WTC11 (cell line): ENCODE data around the gene GSTM4.
"Not testable (repeated sequence)": the region's sequence is repeated elsewhere in the genome, so short reads cannot be mapped to it uniquely, and the experiment has no call there.

Source experiments
- CREM ChIP-seq: sonication (generic); formaldehyde crosslinking; IDR thresholded peaks from 2 replicates; pipeline ENCODE4 v1.8.1; 2022; ENCODE audit warnings: mild to moderate bottlenecking, missing genetic modification reagents, moderate library complexity
- NFE2L1 ChIP-seq: sonication (generic); formaldehyde crosslinking; IDR thresholded peaks from 2 replicates; pipeline ENCODE4 v1.8.1; 2023; ENCODE audit warnings: missing genetic modification reagents
- RELA ChIP-seq: sonication (generic); formaldehyde crosslinking; IDR thresholded peaks from 2 replicates; pipeline ENCODE4 v1.8.1; 2022; ENCODE audit warnings: missing genetic modification reagents, mild to moderate bottlenecking, borderline replicate concordance
- TEAD1 ChIP-seq: sonication (generic); formaldehyde crosslinking; IDR thresholded peaks from 2 replicates; pipeline ENCODE4 v1.8.0; 2022; ENCODE audit warnings: mild to moderate bottlenecking, missing genetic modification reagents
- TF ChIP-seq, protein P1 (sequence below): sonication (generic); formaldehyde crosslinking; IDR thresholded peaks from 2 replicates; pipeline ENCODE4 v1.8.1; 2023; ENCODE audit warnings: mild to moderate bottlenecking, missing genetic modification reagents, moderate library complexity
- TF ChIP-seq, protein P2 (sequence below): sonication (generic); formaldehyde crosslinking; IDR thresholded peaks from 2 replicates; pipeline ENCODE4 v1.8.1; 2023; ENCODE audit warnings: mild to moderate bottlenecking, moderate library complexity, missing genetic modification reagents
- TF ChIP-seq, protein P3 (sequence below): fragments of 200-600 bp; IDR thresholded peaks from 2 replicates; pipeline ENCODE4 v1.8.0; 2022; ENCODE audit warnings: antibody characterized with exemption
- TF ChIP-seq, protein P4 (sequence below): sonication (generic); formaldehyde crosslinking; conservative IDR thresholded peaks from 2 replicates; pipeline ENCODE4 v1.8.1; 2022; ENCODE audit warnings: mild to moderate bottlenecking, missing genetic modification reagents
- TF ChIP-seq, protein P5 (sequence below): sonication (generic); formaldehyde crosslinking; IDR thresholded peaks from 2 replicates; pipeline ENCODE4 v1.8.0; 2022; ENCODE audit warnings: missing genetic modification reagents
- TF ChIP-seq, protein P6 (sequence below): sonication (generic); formaldehyde crosslinking; IDR thresholded peaks from 2 replicates; pipeline ENCODE4 v1.8.0; 2022; ENCODE audit warnings: mild to moderate bottlenecking, missing genetic modification reagents
- TF ChIP-seq, protein P7 (sequence below): sonication (generic); formaldehyde crosslinking; IDR thresholded peaks from 2 replicates; pipeline ENCODE4 v1.8.0; 2022; ENCODE audit warnings: mild to moderate bottlenecking, missing genetic modification reagents
- TF ChIP-seq, protein P8 (sequence below): fragments of 250-450 bp; sonication (Bioruptor Pico); IDR thresholded peaks from 2 replicates; pipeline ENCODE4 v1.9.0; 2021; ENCODE audit warnings: mild to moderate bottlenecking, borderline replicate concordance
- TF ChIP-seq, protein P9 (sequence below): sonication (generic); formaldehyde crosslinking; IDR thresholded peaks from 2 replicates; pipeline ENCODE4 v1.8.1; 2022; ENCODE audit warnings: low read depth, missing genetic modification reagents, borderline replicate concordance
- TF ChIP-seq, protein P10 (sequence below): sonication (generic); formaldehyde crosslinking; IDR thresholded peaks from 2 replicates; pipeline ENCODE4 v1.8.1; 2022; ENCODE audit warnings: low read depth, mild to moderate bottlenecking, moderate library complexity, missing genetic modification reagents, borderline replicate concordance

DNA sequence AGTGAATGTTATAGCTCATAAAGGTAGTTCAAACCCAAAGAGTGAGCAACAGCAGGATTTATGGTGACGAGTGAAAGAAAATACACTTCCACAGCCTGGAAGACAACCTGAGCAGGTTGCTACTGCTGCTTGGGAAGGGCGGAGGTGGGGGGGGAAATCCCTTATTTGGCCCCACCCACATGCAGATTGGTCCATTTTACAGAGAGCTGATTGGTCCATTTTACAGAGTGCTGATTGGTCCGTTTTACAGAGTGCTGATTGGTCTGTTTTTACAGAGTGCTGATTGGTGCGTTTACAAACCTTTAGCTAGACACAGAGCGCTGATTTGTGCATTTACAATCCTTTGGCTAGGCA is 14.0 kb downstream of the GSTM4 start:
- TF ChIP-seq, protein P1, sequence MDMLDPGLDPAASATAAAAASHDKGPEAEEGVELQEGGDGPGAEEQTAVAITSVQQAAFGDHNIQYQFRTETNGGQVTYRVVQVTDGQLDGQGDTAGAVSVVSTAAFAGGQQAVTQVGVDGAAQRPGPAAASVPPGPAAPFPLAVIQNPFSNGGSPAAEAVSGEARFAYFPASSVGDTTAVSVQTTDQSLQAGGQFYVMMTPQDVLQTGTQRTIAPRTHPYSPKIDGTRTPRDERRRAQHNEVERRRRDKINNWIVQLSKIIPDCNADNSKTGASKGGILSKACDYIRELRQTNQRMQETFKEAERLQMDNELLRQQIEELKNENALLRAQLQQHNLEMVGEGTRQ (CRISPR knock-in tag), result not testable (repeated sequence)
- TF ChIP-seq, protein P2, sequence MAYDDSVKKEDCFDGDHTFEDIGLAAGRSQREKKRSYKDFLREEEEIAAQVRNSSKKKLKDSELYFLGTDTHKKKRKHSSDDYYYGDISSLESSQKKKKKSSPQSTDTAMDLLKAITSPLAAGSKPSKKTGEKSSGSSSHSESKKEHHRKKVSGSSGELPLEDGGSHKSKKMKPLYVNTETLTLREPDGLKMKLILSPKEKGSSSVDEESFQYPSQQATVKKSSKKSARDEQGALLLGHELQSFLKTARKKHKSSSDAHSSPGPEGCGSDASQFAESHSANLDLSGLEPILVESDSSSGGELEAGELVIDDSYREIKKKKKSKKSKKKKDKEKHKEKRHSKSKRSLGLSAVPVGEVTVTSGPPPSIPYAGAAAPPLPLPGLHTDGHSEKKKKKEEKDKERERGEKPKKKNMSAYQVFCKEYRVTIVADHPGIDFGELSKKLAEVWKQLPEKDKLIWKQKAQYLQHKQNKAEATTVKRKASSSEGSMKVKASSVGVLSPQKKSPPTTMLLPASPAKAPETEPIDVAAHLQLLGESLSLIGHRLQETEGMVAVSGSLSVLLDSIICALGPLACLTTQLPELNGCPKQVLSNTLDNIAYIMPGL (CRISPR knock-in tag), result not testable (repeated sequence)
- not testable (repeated sequence) for TF ChIP-seq CREM; TEAD1 (CRISPR knock-in tag); RELA (CRISPR knock-in tag); NFE2L1 (CRISPR knock-in tag)
- TF ChIP-seq, protein P3, sequence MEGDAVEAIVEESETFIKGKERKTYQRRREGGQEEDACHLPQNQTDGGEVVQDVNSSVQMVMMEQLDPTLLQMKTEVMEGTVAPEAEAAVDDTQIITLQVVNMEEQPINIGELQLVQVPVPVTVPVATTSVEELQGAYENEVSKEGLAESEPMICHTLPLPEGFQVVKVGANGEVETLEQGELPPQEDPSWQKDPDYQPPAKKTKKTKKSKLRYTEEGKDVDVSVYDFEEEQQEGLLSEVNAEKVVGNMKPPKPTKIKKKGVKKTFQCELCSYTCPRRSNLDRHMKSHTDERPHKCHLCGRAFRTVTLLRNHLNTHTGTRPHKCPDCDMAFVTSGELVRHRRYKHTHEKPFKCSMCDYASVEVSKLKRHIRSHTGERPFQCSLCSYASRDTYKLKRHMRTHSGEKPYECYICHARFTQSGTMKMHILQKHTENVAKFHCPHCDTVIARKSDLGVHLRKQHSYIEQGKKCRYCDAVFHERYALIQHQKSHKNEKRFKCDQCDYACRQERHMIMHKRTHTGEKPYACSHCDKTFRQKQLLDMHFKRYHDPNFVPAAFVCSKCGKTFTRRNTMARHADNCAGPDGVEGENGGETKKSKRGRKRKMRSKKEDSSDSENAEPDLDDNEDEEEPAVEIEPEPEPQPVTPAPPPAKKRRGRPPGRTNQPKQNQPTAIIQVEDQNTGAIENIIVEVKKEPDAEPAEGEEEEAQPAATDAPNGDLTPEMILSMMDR, result not testable (repeated sequence)
- TF ChIP-seq, protein P4, sequence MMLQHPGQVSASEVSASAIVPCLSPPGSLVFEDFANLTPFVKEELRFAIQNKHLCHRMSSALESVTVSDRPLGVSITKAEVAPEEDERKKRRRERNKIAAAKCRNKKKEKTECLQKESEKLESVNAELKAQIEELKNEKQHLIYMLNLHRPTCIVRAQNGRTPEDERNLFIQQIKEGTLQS, result not testable (repeated sequence)
- TF ChIP-seq, protein P5, sequence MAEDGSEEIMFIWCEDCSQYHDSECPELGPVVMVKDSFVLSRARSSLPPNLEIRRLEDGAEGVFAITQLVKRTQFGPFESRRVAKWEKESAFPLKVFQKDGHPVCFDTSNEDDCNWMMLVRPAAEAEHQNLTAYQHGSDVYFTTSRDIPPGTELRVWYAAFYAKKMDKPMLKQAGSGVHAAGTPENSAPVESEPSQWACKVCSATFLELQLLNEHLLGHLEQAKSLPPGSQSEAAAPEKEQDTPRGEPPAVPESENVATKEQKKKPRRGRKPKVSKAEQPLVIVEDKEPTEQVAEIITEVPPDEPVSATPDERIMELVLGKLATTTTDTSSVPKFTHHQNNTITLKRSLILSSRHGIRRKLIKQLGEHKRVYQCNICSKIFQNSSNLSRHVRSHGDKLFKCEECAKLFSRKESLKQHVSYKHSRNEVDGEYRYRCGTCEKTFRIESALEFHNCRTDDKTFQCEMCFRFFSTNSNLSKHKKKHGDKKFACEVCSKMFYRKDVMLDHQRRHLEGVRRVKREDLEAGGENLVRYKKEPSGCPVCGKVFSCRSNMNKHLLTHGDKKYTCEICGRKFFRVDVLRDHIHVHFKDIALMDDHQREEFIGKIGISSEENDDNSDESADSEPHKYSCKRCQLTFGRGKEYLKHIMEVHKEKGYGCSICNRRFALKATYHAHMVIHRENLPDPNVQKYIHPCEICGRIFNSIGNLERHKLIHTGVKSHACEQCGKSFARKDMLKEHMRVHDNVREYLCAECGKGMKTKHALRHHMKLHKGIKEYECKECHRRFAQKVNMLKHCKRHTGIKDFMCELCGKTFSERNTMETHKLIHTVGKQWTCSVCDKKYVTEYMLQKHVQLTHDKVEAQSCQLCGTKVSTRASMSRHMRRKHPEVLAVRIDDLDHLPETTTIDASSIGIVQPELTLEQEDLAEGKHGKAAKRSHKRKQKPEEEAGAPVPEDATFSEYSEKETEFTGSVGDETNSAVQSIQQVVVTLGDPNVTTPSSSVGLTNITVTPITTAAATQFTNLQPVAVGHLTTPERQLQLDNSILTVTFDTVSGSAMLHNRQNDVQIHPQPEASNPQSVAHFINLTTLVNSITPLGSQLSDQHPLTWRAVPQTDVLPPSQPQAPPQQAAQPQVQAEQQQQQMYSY (CRISPR knock-in tag), result not testable (repeated sequence)
- TF ChIP-seq, protein P6, sequence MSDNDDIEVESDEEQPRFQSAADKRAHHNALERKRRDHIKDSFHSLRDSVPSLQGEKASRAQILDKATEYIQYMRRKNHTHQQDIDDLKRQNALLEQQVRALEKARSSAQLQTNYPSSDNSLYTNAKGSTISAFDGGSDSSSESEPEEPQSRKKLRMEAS (CRISPR knock-in tag), result not testable (repeated sequence)
- TF ChIP-seq, protein P7, sequence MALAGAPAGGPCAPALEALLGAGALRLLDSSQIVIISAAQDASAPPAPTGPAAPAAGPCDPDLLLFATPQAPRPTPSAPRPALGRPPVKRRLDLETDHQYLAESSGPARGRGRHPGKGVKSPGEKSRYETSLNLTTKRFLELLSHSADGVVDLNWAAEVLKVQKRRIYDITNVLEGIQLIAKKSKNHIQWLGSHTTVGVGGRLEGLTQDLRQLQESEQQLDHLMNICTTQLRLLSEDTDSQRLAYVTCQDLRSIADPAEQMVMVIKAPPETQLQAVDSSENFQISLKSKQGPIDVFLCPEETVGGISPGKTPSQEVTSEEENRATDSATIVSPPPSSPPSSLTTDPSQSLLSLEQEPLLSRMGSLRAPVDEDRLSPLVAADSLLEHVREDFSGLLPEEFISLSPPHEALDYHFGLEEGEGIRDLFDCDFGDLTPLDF (CRISPR knock-in tag), result not testable (repeated sequence)
- TF ChIP-seq, protein P8, sequence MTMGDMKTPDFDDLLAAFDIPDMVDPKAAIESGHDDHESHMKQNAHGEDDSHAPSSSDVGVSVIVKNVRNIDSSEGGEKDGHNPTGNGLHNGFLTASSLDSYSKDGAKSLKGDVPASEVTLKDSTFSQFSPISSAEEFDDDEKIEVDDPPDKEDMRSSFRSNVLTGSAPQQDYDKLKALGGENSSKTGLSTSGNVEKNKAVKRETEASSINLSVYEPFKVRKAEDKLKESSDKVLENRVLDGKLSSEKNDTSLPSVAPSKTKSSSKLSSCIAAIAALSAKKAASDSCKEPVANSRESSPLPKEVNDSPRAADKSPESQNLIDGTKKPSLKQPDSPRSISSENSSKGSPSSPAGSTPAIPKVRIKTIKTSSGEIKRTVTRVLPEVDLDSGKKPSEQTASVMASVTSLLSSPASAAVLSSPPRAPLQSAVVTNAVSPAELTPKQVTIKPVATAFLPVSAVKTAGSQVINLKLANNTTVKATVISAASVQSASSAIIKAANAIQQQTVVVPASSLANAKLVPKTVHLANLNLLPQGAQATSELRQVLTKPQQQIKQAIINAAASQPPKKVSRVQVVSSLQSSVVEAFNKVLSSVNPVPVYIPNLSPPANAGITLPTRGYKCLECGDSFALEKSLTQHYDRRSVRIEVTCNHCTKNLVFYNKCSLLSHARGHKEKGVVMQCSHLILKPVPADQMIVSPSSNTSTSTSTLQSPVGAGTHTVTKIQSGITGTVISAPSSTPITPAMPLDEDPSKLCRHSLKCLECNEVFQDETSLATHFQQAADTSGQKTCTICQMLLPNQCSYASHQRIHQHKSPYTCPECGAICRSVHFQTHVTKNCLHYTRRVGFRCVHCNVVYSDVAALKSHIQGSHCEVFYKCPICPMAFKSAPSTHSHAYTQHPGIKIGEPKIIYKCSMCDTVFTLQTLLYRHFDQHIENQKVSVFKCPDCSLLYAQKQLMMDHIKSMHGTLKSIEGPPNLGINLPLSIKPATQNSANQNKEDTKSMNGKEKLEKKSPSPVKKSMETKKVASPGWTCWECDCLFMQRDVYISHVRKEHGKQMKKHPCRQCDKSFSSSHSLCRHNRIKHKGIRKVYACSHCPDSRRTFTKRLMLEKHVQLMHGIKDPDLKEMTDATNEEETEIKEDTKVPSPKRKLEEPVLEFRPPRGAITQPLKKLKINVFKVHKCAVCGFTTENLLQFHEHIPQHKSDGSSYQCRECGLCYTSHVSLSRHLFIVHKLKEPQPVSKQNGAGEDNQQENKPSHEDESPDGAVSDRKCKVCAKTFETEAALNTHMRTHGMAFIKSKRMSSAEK (CRISPR knock-in tag), result not testable (repeated sequence)
- TF ChIP-seq, protein P9, sequence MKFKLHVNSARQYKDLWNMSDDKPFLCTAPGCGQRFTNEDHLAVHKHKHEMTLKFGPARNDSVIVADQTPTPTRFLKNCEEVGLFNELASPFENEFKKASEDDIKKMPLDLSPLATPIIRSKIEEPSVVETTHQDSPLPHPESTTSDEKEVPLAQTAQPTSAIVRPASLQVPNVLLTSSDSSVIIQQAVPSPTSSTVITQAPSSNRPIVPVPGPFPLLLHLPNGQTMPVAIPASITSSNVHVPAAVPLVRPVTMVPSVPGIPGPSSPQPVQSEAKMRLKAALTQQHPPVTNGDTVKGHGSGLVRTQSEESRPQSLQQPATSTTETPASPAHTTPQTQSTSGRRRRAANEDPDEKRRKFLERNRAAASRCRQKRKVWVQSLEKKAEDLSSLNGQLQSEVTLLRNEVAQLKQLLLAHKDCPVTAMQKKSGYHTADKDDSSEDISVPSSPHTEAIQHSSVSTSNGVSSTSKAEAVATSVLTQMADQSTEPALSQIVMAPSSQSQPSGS, result not testable (repeated sequence)
- TF ChIP-seq, protein P10, sequence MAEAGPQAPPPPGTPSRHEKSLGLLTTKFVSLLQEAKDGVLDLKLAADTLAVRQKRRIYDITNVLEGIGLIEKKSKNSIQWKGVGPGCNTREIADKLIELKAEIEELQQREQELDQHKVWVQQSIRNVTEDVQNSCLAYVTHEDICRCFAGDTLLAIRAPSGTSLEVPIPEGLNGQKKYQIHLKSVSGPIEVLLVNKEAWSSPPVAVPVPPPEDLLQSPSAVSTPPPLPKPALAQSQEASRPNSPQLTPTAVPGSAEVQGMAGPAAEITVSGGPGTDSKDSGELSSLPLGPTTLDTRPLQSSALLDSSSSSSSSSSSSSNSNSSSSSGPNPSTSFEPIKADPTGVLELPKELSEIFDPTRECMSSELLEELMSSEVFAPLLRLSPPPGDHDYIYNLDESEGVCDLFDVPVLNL, result not testable (repeated sequence)
